Measurements from ENCODE around the gene RERE.

- TF ChIP-seq CTCF (IDR thresholded peaks at IDR 0.05; ENCODE audit: poor library complexity) (no peak), EZH2 (IDR thresholded peaks at IDR 0.05; ENCODE audit: borderline replicate concordance) (no peak)
Observed at GRCh38 chr1:8739377-8739776, 78.1 kb downstream of the RERE start.

All from hepatocyte (in vitro differentiated cells).